ENCODE measurements around the gene FOXI3.
"Not testable (repeated sequence)": the region's sequence is repeated elsewhere in the genome, so short reads cannot be mapped to it uniquely, and the experiment has no call there.

The FOXI3 gene

GRCh38 chr2:88437010-88437409 is 15.5 kb downstream of the FOXI3 start:
- DNase-seq: no peak

GRCh38 chr2:88429929-88430328 is 22.6 kb downstream of the FOXI3 start:
- DNase-seq: no peak

DNA sequence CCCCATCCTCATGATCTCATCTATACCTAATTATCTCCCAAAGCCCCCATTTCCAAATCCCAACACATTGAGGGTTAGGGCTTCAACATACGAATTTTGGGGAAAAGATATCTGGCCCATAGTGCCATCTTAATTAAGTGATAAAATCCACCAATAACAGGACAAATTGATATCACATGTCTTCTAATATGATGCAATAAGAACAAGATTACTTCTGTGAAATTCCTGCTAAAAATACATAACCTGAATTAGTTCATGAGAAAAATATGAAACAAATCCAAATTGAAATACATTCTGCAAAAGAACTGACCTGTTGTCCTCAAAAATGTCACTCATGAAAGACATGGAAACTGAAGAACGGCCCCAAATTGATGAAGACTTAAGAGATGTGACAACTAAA is 28.8 kb downstream of the FOXI3 start:
- DNase-seq: no peak

GRCh38 chr2:88419051-88419450 is 33.4 kb downstream of the FOXI3 start:
- not testable (repeated sequence) for DNase-seq

GRCh38 chr2:88416016-88416663 is 36.4 kb downstream of the FOXI3 start:
- DNase-seq: no peak

GRCh38 chr2:88408870-88409269 is 43.6 kb downstream of the FOXI3 start:
- not testable (repeated sequence) for DNase-seq

- DNase-seq: no peak
Measured at GRCh38 chr2:88400037-88400767, 52.3 kb downstream of the FOXI3 start.

GRCh38 chr2:88398180-88398579 is 54.3 kb downstream of the FOXI3 start:
- no peak for DNase-seq

All from activated CD4-positive, alpha-beta T cell treated with anti-CD3 and anti-CD28 coated beads, Interleukin-2, amount 50 U/mL, for 4 hours (primary cell).